GM18867 (cell line): ENCODE results near the gene TTC27.
"Not testable (repeated sequence)": the region's sequence is repeated elsewhere in the genome, so short reads cannot be mapped to it uniquely, and the experiment has no call there.

Source experiments
- ATAC-seq: cut with Tn5 transposase; IDR thresholded peaks from one replicate; pipeline ENCODE4 v1.9.1; 2021; ENCODE audit warnings: mild to moderate bottlenecking, moderate library complexity; ENCODE audit not compliant: unreplicated experiment

Gene TTC27

GRCh38 chr2:32844253-32844652 lies 216.4 kb downstream of the TTC27 start:
- ATAC-seq, result no peak

- ATAC-seq, result not testable (repeated sequence)
Observed at GRCh38 chr2:32846274-32846673, 218.4 kb downstream of the TTC27 start.

DNA sequence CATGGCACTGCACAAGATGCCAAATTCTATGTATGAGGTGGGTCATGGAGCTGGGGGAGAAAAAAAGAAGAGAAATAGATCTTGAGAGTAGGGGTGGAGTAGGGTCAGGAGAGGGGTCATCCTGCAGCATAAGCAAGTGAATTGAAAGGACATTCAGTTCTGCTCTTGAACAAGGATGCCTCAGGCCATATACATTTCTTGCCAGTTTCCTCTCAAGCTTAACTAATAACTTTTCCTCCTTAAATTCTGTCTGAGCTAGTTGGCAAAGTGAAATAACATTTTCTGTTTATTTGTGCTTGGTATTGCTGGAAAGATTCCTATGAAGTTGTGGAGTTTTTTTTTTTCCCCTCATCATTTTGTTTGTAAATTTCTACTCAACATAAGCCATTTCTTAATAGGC lies 219.9 kb downstream of the TTC27 start:
- ATAC-seq, result no peak

GRCh38 chr2:32849456-32850194 lies 221.8 kb downstream of the TTC27 start:
- no peak for ATAC-seq

- ATAC-seq, result no peak
Observed at GRCh38 chr2:32851777-32852439, 224.1 kb downstream of the TTC27 start.

DNA sequence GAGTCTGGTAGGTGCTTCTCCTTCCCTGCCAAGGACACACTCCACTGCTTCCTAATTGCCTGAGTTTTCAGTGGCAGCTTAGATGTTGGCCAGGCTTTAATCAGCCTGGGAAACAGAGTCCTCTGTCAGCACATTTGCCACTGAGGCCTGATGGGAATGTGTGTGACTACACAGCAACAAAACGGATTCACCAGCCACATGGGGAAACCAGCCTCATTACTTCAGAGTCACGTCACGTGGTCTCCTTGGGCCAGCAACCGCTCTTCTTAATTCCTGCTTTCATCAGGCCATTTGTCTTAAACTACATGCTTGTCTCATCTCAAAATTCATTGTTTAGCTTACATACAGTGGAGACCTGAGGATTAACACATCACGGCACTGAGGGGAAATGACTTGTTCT lies 225.0 kb downstream of the TTC27 start:
- no peak for ATAC-seq

GRCh38 chr2:32856891-32857290 lies 229.0 kb downstream of the TTC27 start:
- ATAC-seq, result no peak

DNA sequence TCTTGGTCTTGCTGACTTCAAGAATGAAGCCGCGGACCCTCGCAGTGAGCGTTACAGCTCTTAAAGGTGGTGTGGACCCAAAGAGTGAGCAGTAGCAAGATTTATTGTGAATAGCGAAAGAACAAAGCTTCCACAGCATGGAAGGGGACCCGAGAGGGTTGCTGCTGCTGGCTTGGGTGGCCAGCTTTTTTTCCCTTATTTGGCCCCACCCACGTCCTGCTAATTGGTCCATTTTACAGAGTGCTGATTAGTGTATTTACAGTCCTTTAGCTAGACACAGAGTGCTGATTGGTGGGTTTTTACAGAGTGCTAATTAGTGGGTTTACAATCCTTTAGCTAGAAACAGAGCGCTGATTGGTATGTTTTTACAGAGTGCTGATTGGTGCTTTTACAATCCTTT lies 230.9 kb downstream of the TTC27 start:
- no peak for ATAC-seq

DNA sequence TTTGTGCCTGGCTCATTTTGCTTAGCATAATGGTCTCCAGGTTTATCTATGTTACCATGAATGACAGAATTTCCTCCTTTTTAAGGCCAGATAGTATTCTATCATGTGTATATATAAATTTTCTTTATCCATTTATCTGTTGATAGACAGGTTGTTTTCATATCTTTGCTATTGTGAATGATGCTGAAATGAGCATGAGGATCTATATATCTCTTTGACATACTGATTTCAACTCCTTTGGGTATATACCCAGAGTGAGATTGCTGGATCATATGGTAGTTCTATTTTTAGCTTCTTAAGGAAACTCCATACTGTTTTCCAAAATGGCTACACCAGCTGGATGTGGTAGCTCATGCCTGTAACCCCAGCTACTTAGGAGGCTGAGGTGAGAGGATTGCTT lies 232.5 kb downstream of the TTC27 start:
- ATAC-seq, result no peak

- no peak for ATAC-seq
Observed at GRCh38 chr2:32862269-32863055, 234.6 kb downstream of the TTC27 start.

DNA sequence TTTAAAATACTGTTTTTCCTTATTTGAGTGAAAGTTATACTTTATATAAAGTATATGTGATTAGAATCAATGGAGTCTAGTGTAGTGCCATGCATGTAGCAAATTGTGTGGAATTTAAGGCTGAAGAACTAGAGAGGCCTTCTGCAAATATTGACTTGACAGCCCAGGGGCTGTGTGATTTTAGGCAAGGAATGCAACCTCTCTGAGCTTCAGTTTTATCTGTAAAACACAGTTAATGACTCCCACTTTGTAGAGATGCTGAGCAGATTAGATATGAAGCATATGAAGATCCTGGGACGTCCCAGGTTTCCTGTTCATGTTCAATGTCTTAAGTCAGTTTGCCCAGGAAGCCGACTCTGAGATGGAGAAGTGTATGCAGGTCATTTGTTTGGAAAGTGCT lies 235.5 kb downstream of the TTC27 start:
- no peak for ATAC-seq

GRCh38 chr2:32863803-32864202 lies 236.0 kb downstream of the TTC27 start:
- no peak for ATAC-seq

- ATAC-seq, result no peak
Observed at GRCh38 chr2:32864334-32865111, 236.7 kb downstream of the TTC27 start.

DNA sequence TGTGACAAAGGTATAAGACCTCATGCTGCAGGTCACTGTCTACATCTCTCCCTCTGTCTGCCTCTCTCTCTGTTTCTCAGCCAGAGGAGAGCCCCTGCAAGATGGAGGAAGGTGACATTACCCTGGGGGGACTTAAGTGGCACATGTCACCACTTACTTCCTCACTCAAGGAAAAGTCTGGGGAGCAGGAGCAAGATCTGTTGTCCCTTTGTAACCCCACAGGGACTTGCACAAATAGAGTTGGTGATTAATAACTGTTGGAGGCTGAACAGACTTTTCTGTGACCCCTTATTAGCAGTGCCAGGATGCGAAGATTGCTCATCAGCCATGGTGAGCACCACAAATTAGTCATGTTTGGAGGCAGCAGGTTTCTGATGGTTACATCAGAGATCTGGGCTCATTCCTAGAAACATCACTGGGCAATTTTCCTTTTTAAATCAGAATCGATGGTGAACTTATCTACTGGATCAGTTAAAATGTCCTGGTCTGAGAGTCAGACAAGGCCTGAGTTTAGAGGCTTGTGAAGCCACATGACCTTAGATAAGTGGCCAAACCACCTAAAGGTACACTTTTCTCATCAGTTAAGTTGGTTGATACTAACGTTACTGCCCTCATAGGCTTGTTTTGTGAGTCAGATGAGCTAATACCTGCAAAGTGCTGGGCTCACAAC lies 237.7 kb downstream of the TTC27 start:
- no peak for ATAC-seq

DNA sequence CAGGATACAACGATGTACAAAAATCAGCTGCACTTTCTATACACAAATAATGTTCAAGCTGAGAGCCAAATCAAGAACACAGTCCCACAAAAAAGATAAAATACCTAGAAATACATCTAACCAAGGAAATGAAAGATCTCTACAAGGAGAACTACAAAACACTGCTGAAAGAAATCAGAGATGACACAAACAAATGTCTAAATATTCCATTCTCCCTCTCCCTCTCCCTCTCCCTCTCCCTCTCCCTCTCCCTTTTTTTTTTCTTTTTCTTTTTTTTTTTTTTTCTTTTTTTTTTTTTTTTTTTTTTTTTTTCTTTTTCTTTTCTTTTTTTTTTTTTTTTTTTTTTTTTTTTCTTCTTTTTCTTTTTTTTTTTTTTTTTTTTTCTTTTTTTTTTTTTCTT lies 238.6 kb downstream of the TTC27 start:
- not testable (repeated sequence) for ATAC-seq
